AML-193 (cell line): ENCODE data around the gene ADGRL4.
"Not testable (repeated sequence)": the region's sequence is repeated elsewhere in the genome, so short reads cannot be mapped to it uniquely, and the experiment has no call there.

Experiments
- DNase-seq, 2 experiments: peaks; one replicate each; lab custom pipeline; 2025; lab: John Stamatoyannopoulos, UW

The ADGRL4 gene

DNA sequence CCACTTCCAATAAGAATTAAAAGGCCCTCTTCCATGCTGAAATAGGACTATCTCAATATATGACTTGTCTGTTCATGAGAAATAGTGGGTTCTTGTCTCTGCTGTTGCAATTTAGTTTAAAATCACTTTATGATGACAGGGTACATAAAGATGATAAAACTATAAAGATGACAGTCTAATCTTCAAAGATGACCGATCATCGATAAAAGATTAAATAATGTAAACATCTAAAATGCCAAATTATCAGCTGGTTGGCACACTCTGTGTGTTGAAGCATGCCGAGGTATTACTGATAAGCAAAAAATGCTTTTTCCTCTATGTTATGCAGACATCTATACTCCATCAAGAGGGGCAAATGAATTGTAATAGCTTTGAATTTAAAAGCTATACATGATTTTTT is 89.5 kb downstream of the ADGRL4 start:
- no peak for DNase-seq

DNA sequence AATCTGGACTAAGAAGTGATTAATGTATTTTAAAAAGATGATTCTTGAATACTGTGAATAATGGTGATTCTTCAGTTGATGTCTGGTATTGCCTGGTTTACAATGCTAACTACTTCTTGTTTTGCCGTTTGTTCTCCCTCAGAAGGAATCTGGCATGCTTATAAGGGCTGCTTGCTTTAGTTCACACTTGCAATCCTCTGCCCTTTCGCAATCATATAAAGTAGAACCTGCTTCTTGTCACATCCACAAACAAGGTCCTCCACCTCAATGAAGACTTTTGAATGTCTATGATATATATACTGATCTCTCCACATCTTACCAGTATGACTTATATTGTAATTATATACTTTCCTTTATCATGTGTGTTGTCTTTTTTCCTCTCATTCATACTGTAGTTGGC is 92.6 kb downstream of the ADGRL4 start:
- peak in 1 of 2 experiments; percentile 2 for DNase-seq

GRCh38 chr1:78911956-78912880 is 94.3 kb downstream of the ADGRL4 start:
- peak; percentile 8 to 32 for DNase-seq

DNA sequence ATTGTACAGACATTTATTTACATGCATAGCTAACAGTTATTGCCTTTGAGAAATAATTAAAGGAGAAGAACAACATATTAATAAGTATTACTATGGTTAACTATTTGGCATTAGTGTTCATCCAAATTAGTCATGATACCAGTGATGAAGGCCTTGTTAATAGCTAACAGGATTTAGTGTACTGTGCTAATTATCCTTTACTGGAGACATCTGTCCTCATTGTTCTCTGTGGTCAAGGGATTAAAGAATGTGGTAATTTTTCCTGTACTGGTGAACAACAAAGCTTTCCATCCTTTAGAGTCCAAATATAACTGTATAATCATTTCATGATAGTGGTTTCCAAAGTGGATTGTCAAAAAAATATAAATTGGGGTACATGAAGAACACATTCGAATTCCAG is 103.9 kb downstream of the ADGRL4 start:
- DNase-seq: no peak

- DNase-seq: no peak
Observed at GRCh38 chr1:78894811-78895210, 111.7 kb downstream of the ADGRL4 start.

DNA sequence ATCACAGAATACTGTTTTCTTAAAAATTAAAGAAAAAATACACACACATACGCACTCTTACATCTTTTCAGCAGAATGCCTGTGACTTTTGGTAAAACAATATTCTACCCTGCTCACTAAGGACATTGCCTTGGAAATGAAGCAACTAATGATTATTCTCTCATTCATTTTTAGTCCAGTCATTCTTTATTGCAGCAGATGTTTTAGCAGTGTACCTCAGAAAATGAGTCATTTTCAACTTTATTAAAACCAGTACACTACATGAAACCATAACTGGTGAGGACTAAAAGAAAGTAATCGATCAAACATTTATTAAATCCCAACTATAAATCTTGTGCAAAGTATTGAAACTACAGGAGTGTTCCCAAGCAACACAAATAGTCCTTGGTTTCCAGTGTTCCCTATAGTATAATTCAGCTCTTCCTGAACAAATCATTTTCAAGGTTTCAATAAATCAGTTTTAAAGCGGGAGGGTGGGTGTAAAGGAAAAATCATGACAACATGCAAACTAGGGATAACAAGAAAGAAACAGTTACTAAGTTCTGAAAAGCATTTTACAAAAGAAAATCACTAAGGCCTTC is 114.2 kb downstream of the ADGRL4 start:
- no peak for DNase-seq

DNA sequence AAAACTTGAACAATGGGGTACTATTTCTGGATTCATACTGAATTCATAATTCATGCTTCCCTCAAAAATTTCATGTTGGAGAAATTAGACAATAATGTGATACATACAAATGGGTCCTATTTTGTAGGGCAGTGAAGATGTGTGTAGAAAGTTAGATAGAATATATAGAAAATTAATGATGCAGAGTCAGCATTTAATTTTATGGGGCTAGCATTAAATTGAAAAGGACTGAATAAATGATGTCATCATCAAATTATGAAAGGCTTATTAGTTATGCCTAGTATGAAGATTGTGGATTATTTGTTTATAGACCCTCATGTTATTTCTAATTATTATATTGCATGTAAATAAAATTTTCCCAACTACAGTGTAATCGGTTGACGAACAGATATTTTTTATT is 119.1 kb downstream of the ADGRL4 start:
- no peak for DNase-seq

DNA sequence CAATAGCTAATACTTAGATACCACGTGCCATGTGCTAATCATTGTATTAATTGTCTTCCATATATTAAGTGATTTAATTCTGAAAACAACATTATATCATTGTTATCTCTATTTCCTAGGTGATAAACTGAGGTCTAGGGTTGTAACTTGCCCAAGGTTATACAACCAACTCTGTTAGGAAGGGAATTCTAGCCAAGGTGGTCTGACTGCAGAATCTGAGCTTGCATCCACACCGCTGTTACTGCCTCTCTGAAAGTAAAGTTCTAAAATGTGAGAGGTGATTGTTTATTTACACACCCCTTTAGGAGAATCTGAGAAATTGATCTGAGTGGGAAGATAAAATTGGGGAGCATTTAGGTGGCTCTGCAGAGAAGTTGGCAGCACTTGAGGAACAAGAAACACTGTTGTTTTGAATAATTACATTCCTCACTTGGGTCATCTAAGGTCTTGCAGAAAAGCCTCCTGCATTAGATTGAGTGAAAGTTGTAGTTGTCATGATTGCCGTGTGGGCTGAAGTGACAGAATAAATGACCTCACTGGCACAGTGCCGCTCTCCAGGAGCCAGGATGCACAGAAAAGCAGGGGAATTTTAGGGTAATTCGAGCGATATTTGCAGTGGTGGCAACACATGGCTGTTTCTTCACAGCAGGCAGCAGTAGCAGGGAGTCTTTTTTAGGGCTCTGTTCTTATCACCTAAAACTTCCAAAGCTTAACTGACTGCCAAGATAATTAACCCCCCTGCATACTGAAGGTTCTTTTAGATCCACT is 121.7 kb downstream of the ADGRL4 start:
- no peak for DNase-seq

- DNase-seq: no peak
Observed at GRCh38 chr1:78880223-78880622, 126.3 kb downstream of the ADGRL4 start.

DNA sequence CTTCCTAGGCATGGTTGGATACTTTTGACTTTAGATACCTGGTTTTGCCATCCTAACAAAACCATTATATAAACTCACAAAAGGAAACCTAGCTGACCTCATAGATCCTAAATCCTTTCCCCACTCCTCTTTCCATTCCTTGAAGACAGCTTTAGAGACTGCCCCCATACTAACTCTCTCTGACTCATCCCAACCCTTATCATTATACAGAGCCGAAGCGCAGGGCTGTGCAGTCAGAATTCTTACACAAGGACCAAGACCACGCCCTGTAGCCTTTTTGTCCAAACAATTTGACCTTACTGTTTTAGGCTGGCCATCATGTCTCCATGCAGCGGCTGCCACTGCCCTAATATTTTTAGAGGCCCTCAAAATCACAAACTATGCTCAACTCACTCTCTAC is 130.5 kb downstream of the ADGRL4 start:
- DNase-seq: not testable (repeated sequence)

GRCh38 chr1:78872801-78873200 is 133.7 kb downstream of the ADGRL4 start:
- not testable (repeated sequence) for DNase-seq

DNA sequence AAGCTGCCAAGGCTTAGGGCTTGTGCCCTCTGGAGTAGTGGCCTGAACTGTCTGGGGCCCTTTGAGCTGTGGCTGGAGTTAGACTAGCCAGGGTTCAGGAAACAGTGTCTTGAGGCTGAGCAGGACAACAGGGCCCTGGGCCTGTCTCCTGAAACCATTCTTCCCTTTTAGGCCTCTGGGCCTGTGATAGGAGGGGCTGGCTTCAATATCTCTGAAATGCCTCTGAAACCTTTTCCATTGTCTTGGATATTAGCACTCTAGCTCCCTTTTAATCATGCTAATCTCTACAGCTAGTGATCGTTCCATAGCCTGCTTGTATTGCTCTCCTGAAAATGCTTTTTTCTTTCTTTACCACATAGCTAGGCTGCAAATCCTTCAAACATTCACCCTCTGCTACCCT is 135.3 kb downstream of the ADGRL4 start:
- DNase-seq: no peak

- no peak for DNase-seq
Observed at GRCh38 chr1:78869136-78869535, 137.4 kb downstream of the ADGRL4 start.

- DNase-seq: no peak
Observed at GRCh38 chr1:78864175-78864574, 142.4 kb downstream of the ADGRL4 start.

DNA sequence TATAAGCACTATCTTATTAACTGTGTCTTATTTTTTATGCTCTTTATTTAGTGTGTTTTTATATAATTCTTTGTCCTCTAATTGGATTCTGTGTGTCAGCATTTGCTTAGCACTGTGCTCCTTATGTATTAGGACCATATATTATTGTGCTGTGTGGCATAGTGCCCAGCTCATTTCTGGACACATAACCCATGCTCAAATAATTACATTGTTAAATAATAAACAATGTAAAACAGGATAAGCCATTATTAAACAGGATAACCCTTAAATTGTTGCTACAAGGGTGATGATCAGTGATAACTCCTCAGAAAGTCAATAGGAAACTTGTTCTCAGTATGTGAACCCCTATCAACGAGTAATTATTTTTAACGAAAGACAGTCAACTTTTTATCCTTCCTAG is 150.4 kb downstream of the ADGRL4 start:
- no peak for DNase-seq

DNA sequence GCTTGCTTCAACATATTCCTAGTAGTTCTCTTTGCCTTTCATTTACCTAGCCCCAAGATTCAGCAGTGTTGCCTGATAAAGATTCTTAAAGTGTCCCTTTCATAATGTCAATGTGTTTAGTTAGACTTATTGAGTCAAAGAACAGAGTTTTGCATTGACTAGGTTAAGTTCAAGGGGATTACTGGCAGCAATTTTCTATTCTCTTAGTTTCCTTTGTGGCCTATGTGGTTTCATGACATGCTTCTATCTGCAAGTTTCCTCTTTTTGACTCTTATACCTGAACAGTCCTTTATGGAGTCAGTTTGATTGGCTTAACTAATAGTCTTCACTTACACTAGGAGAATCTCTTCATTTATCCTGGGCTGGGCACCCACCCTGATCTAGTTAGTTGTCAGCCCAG is 151.3 kb downstream of the ADGRL4 start:
- no peak for DNase-seq

DNA sequence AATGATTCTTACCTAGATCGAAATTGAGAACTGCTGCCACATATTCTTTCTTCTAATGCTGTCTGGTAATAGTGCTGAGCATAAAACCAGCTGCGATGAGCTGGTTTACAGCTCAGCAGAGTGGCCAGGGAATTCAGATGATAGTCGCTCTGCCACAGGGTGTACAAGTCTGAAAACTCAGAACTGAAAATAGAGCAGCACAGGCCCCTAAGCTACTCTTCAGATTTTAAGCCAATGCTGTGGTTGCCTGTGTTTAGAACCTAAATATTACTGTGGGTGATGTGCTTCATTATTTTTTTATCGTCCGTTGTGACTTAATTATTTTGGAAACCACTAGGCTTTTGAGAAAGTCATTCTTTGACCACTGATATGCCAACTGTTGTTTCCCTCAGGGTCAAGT is 152.0 kb downstream of the ADGRL4 start:
- DNase-seq: no peak

- no peak for DNase-seq
Observed at GRCh38 chr1:78843546-78843945, 163.0 kb downstream of the ADGRL4 start.

DNA sequence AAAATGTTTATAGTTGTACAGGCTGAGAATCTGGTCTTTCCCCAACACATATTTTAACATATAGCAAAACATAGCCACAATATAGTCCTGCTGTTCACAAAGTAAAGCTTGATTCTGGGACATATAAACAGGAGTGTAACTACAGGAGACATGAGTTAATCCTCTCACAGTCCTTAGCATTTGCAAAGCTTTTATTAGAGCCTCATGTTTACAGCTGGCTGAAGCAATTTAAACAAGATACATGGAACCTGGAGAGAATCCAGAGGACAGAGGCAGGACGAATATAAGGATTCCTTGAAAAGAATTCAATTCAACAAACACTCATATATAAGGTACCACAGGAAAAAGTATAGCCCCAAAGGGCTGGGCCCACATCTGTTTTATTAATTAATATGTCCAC is 163.4 kb downstream of the ADGRL4 start:
- DNase-seq: no peak

DNA sequence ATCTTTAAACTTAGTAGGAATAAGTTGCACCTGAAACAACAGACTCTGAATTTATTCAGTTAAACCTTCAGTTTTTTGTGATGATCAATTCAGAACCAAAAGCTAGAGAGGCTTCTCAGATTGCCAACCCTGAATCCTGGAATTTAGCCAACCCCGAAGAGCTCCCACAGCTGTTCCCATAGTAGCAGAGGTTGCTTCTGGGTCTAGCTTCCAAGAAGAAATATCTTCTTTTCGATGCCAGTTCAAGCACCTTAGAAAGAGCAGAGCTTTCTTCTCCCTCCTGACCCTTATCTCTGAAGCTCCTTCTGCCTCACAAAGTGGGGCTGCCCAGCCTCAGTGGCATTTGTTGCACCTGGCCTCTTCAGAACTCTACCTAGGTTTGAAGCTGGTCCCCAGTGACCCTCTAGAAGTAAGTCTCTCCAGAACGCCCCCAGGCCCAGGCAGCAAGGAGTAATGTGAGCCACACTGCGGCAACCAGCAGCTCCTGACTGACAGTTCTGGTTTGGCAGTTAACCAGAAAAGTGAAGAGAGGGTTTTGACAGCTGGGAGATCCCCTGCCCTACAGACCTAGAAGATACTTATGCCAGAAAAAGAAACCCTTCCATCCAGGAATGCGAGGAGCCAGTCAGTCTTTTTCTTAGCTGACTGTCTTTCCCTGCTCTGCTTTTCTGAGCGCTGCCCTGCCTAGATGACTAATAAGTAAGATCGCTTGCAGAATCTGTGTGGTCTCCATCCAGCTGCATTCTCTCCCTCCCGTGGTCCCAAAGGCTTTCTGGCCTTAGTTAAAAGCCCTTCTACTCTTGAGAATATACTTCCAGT is 165.9 kb downstream of the ADGRL4 start:
- DNase-seq: no peak
